NCI-H345 treated with DMSO at 0.1 percent for 48 hours (cell line): ENCODE measurements around the gene GET4.

Experiments used
- DNase-seq: peaks from one replicate; lab custom pipeline; 2025; ENCODE audit not compliant: unreplicated experiment; lab: John Stamatoyannopoulos, UW

The GET4 gene

DNA sequence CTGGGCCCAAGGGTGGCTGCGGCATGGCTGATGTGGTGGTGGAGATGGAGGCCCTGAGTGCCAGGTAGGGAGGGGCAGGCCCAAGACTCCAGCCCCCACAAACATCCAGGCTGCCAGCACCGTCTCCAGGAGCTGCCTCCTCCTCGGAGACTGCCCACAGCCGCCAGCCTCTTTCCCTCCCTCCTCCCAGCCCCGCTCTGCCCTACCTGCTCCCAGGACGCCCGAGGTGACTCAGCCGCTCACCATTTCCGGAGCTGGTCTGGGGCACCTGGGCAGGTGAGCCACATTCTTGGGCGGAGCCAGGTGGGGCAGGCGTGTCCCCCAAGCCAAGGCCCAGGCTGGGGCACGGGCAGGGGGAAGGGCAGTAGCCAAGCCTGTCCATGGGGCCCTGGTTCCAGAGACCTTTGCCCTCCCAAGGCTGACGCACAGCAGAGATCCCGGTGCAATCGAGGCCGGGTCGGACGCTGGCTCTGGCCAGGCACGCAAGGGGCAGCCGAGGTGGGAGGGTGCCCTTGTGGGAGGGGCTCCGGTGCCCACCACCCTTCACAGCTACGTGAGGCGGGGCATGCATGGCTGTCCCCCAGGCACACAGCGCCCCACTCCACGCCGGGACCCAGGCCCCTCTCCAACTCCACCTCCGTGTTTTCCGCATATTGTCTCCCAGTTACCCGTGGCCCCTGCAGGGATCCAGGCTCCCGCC is 69.4 kb downstream of the GET4 start:
- no peak for DNase-seq
